GM18526 (cell line): ENCODE results near the gene DCDC2B.

Experiments used
- POLR2A ChIP-seq: IDR thresholded peaks from 3 replicates; pipeline ENCODE4 v1.6.1; 2011; ENCODE audit not compliant: insufficient read length; ENCODE audit errors: extremely low read depth

The DCDC2B gene

DNA sequence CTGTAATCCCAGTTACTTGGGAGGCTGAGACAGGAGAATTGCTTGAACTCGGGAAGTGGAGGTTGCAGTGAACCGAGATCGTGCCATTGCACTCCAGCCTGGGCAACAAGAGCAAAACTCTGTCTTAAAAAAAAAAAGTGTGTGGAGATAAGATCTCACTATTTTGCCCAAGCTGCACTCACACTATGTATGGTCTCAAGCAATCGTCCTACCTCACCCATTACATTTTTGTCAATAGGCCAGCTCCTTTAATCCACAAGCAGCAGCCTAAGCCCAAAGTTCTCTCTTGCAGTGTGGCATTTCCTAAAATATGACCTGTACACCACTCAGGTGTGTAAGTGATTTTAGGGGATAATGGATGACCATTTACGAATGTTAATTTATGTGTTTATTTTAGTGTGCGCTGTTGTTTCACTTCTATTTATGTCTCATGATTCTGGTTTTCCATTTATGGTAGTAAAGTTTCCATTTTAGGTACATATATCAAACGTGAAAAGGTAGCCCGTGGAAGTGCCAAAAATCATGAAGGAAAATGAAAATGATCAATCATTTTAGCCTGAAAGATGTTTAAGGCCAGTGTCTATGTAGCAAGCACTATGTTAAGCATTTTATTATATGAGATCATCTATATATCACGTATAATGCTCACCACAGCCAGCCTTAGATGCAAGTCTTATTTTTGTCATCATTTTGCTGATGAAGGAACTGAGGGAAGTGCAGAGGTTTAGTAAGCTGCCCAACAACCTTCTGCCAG lies 47.8 kb downstream of the DCDC2B start:
- no peak for TF ChIP-seq POLR2A

DNA sequence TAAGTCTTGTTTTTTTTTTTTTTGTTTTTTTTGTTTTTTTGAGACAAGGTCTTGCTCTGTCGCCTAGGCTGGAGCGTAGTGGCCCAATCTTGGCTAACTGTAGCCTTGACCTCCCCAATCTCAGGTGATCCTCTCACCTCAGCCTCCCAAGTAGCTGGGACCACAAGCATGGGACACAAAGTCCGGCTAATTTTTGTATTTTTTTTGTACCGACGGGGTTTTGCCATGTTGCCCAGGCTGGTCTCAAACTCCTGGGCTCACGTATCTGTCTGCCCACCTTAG lies 48.3 kb downstream of the DCDC2B start:
- TF ChIP-seq POLR2A: no peak

DNA sequence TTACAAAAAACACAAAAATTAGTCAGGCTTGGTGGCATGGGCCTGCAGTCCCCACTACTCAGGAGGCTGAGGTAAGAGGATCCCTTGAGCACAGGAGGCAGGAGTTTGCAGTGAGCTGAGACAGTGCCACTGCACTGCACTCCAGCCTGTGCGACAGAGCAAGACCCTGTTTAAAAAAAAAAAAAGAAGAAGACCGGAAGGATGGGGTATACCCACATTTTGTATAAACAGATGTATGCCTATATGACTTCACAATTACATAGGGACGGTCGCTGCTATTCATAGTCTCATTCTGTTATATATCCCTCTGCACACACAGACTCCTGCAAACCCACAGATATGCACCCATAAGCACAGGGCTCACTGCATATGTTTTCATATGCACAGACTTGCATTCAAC lies 54.9 kb downstream of the DCDC2B start:
- no peak for TF ChIP-seq POLR2A
